SK-N-SH treated with all-trans-retinoic acid at 6 μM for 48 hours (cell line): Measurements from ENCODE around the gene PCDHGB3.
"Not testable (repeated sequence)": the region's sequence is repeated elsewhere in the genome, so short reads cannot be mapped to it uniquely, and the experiment has no call there.

ENCODE experiments used
- ARNTL ChIP-seq: fragments of 450-650 bp; formaldehyde crosslinking; IDR thresholded peaks from 2 replicates; pipeline ENCODE4 v1.5.0; 2020; ENCODE audit warnings: low read depth, mild to moderate bottlenecking, moderate library complexity, borderline replicate concordance
- GLIS3 ChIP-seq: fragments of 250-450 bp; sonication (Bioruptor Pico); IDR thresholded peaks from 2 replicates; pipeline ENCODE4 v1.5.0; 2020; ENCODE audit warnings: mild to moderate bottlenecking, moderate library complexity
- ISL1 ChIP-seq: fragments of 250-450 bp; sonication (Bioruptor Pico); IDR thresholded peaks from 2 replicates; pipeline ENCODE4 v2.1.2; 2022; ENCODE audit warnings: mild to moderate bottlenecking, moderate library complexity
- OSR1 ChIP-seq: fragments of 250-450 bp; sonication (Bioruptor Pico); IDR thresholded peaks from 2 replicates; pipeline ENCODE4 v1.8.0; 2022; ENCODE audit warnings: moderate library complexity, mild to moderate bottlenecking, inconsistent platforms
- RARB ChIP-seq: fragments of 250-450 bp; sonication (Bioruptor Pico); IDR thresholded peaks from 2 replicates; pipeline ENCODE4 v1.8.0; 2021; ENCODE audit warnings: mild to moderate bottlenecking, moderate library complexity
- SNAI2 ChIP-seq: fragments of 250-450 bp; sonication (Bioruptor Pico); IDR thresholded peaks from 2 replicates; pipeline ENCODE4 v1.5.0; 2020; ENCODE audit warnings: mild to moderate bottlenecking, moderate library complexity
- TOX ChIP-seq: fragments of 250-450 bp; sonication (Bioruptor Pico); IDR thresholded peaks from 2 replicates; pipeline ENCODE4 v1.8.0; 2021; ENCODE audit warnings: mild to moderate bottlenecking, moderate library complexity, borderline replicate concordance
- ZFP30 ChIP-seq: fragments of 450-650 bp; formaldehyde crosslinking; IDR thresholded peaks from 2 replicates; pipeline ENCODE4 v1.5.0; 2022; ENCODE audit warnings: mild to moderate bottlenecking, moderate library complexity
- ZNF70 ChIP-seq: fragments of 450-650 bp; formaldehyde crosslinking; IDR thresholded peaks from 2 replicates; pipeline ENCODE4 v1.5.0; 2020; ENCODE audit warnings: mild to moderate bottlenecking, moderate library complexity
- ZNF8 ChIP-seq: fragments of 450-650 bp; formaldehyde crosslinking; IDR thresholded peaks from 2 replicates; pipeline ENCODE4 v1.5.0; 2020; ENCODE audit warnings: mild to moderate bottlenecking, moderate library complexity
- TF ChIP-seq, protein P1 (sequence below): fragments of 250-450 bp; sonication (Bioruptor Pico); IDR thresholded peaks from 2 replicates; pipeline ENCODE4 v1.5.0; 2020; ENCODE audit warnings: mild to moderate bottlenecking, moderate library complexity

DNA sequence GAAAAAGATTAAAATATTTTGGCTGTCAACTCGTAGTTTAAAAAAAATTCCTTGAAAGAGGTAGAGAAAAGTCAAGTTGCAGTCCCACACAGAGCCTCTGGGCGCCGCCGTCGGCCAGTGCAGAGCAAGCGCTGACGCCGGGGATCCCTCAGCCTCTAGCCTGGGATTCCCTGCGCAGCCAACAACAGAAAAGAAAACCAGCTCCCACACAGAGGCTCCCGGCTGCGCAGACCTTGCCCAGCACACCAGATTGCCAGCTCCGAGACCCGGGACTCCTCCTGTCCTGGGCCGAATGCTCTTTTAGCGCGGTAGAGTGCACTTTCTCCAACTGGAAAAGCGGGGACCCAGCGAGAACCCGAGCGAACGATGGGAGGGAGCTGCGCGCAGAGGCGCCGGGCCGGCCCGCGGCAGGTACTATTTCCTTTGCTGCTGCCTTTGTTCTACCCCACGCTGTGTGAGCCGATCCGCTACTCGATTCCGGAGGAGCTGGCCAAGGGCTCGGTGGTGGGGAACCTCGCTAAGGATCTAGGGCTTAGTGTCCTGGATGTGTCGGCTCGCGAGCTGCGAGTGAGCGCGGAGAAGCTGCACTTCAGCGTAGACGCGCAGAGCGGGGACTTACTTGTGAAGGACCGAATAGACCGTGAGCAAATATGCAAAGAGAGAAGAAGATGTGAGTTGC lies 47.6 kb downstream of the PCDHGB3 start, which contains the start of gene PCDHGB7:
- TF ChIP-seq, protein P1, sequence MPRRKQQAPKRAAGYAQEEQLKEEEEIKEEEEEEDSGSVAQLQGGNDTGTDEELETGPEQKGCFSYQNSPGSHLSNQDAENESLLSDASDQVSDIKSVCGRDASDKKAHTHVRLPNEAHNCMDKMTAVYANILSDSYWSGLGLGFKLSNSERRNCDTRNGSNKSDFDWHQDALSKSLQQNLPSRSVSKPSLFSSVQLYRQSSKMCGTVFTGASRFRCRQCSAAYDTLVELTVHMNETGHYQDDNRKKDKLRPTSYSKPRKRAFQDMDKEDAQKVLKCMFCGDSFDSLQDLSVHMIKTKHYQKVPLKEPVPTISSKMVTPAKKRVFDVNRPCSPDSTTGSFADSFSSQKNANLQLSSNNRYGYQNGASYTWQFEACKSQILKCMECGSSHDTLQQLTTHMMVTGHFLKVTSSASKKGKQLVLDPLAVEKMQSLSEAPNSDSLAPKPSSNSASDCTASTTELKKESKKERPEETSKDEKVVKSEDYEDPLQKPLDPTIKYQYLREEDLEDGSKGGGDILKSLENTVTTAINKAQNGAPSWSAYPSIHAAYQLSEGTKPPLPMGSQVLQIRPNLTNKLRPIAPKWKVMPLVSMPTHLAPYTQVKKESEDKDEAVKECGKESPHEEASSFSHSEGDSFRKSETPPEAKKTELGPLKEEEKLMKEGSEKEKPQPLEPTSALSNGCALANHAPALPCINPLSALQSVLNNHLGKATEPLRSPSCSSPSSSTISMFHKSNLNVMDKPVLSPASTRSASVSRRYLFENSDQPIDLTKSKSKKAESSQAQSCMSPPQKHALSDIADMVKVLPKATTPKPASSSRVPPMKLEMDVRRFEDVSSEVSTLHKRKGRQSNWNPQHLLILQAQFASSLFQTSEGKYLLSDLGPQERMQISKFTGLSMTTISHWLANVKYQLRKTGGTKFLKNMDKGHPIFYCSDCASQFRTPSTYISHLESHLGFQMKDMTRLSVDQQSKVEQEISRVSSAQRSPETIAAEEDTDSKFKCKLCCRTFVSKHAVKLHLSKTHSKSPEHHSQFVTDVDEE (CRISPR knock-in tag) = not testable (repeated sequence)
- not testable (repeated sequence) for TF ChIP-seq SNAI2 (CRISPR knock-in tag); ZNF8 (CRISPR knock-in tag); ISL1 (CRISPR knock-in tag); ZFP30 (CRISPR knock-in tag); OSR1 (CRISPR knock-in tag); TOX; ARNTL (CRISPR knock-in tag); ZNF70 (CRISPR knock-in tag); RARB (CRISPR knock-in tag); GLIS3 (CRISPR knock-in tag)
